ENCODE results near the gene OTUD1. TPM values are rescaled to one million over a fixed set of nuclear protein-coding genes. Genes with fewer than 3 reads are reported as not detected.

The OTUD1 gene
- total RNA-seq, 1 experiment from 2014 or later, result 3.8 TPM

DNA sequence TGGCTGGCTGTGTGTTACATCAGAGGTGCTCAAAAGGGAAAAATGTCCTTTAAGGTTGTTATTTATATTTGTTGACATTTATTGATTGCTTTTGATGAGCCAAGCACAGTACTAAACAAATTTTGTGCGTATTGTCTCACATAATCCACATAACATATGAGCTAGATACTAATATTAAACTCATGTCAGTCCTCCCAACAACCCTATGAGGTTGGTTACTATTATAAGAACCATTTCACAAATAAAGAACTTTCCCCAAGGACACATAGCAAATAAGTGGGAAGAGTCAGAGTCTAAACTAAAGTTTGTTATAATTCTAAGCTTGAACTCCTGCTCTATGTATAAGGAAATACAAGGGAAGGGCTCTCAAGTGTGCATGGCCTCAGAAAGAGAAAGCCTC is 35.6 kb upstream of the OTUD1 start:
- no peak overlapping the region for H3K9ac ChIP-seq (ENCODE audit: extremely low read depth, insufficient read length, low read length)
- TF ChIP-seq, protein P1, sequence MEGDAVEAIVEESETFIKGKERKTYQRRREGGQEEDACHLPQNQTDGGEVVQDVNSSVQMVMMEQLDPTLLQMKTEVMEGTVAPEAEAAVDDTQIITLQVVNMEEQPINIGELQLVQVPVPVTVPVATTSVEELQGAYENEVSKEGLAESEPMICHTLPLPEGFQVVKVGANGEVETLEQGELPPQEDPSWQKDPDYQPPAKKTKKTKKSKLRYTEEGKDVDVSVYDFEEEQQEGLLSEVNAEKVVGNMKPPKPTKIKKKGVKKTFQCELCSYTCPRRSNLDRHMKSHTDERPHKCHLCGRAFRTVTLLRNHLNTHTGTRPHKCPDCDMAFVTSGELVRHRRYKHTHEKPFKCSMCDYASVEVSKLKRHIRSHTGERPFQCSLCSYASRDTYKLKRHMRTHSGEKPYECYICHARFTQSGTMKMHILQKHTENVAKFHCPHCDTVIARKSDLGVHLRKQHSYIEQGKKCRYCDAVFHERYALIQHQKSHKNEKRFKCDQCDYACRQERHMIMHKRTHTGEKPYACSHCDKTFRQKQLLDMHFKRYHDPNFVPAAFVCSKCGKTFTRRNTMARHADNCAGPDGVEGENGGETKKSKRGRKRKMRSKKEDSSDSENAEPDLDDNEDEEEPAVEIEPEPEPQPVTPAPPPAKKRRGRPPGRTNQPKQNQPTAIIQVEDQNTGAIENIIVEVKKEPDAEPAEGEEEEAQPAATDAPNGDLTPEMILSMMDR (conservative IDR thresholded peaks at IDR 0.05), result no peak
- H3T11ph ChIP-seq (ENCODE audit: low read length), result no peak overlapping the region
- no peak overlapping the region for H3K4ac ChIP-seq (ENCODE audit: low read depth, low read length)
- Mint-ChIP-seq H3K27me3 (ENCODE audit: low read depth) (no peaks in the 10 kb centered on the region), H3K27ac (no peak overlapping the region), H3K4me3 (no peak overlapping the region), H3K4me1 (peaks cover 8 to 15% of the 10 kb centered on the region in 2 experiments), H3K9me3 (no peaks in the 10 kb centered on the region), H3K36me3 (ENCODE audit: insufficient read depth in 1 of 3, low read depth in 3 of 3) (no peaks in the 10 kb centered on the region)
- peaks cover 2% of the 10 kb centered on the region; the same call in 1 of the 2 replicates for H3K4me1 ChIP-seq (ENCODE audit: insufficient read depth, low read length)
- H4K5ac ChIP-seq (ENCODE audit: insufficient read length, low read depth, low read length), result no peak overlapping the region
- no peak overlapping the region for H4K91ac ChIP-seq (ENCODE audit: insufficient read length, low read depth, low read length)
- H2BK20ac ChIP-seq (ENCODE audit: low read depth, low read length, poor library complexity, severe bottlenecking), result no peak overlapping the region
- H3K27ac ChIP-seq (ENCODE audit: insufficient read length, low read depth, low read length), result no peak overlapping the region
- WGBS (ENCODE audit: extremely low coverage, insufficient read length, low lambda C conversion rate), result no CpG with 5 or more reads among the region's 1 CpG
- H3K14ac ChIP-seq (ENCODE audit: insufficient read depth, low read length), result no peak overlapping the region
- H2AFZ ChIP-seq (ENCODE audit: low read length), result no peak overlapping the region
- H3K56ac ChIP-seq (ENCODE audit: insufficient read length, low read depth, low read length), result no peak overlapping the region
- no peak overlapping the region for H2BK15ac ChIP-seq (ENCODE audit: low read depth, low read length)
- H3K79me2 ChIP-seq (ENCODE audit: insufficient read depth, low read length), result no peaks in the 10 kb centered on the region
- H3K23me2 ChIP-seq (ENCODE audit: insufficient read length, low read depth, low read length, poor library complexity, severe bottlenecking), result no peaks in the 10 kb centered on the region
- H4K20me1 ChIP-seq (ENCODE audit: control insufficient read depth, insufficient read depth, insufficient read length), result no peaks in the 10 kb centered on the region
- no peak overlapping the region for H3K18ac ChIP-seq (ENCODE audit: insufficient read length, low read depth, low read length)
- DNase-seq, result no peak
- no peak overlapping the region for H2BK120ac ChIP-seq (ENCODE audit: low read depth, low read length, poor library complexity, severe bottlenecking)
- no peak overlapping the region for H2AK5ac ChIP-seq (ENCODE audit: insufficient read length, low read length)
- no peak overlapping the region for H2BK12ac ChIP-seq (ENCODE audit: insufficient read length, low read depth, low read length)
- no peaks in the 10 kb centered on the region for H3K27me3 ChIP-seq (ENCODE audit: insufficient read depth, low read length)
- H2BK5ac ChIP-seq (ENCODE audit: insufficient read length, low read length), result no peak overlapping the region
- H3K4me2 ChIP-seq (ENCODE audit: insufficient read depth, insufficient read length, low read length), result no peak overlapping the region
- no peaks in the 10 kb centered on the region for H3K9me3 ChIP-seq (ENCODE audit: control insufficient read depth, low read depth, low read length)
- H3K23ac ChIP-seq (ENCODE audit: insufficient read length, low read depth, low read length), result no peak overlapping the region
- H3K79me1 ChIP-seq (ENCODE audit: insufficient read depth, low read depth, low read length, poor library complexity, severe bottlenecking), result no peaks in the 10 kb centered on the region
- no peak overlapping the region for H4K8ac ChIP-seq (replicated peaks; ENCODE audit: insufficient read length, low read depth, low read length)
